Right cardiac atrium (tissue), 5 donors: ENCODE results near the gene EIPR1. TPM values are rescaled to one million over a fixed set of nuclear protein-coding genes. Genes with fewer than 3 reads are reported as not detected.
"Not testable (repeated sequence)": the region's sequence is repeated elsewhere in the genome, so short reads cannot be mapped to it uniquely, and the experiment has no call there.

Source experiments
- ATAC-seq, 2 donors: fragments of 200-7000 bp; cut with Tn5 transposase; one replicate each; pipeline versions ENCODE4 v1.8.0 to v1.9.1; 2020; ENCODE audit warnings: moderate library complexity in 2 of 2, mild to moderate bottlenecking in 1 of 2
- DNase-seq, 3 donors: peaks; one replicate each; pipeline ENCODE4 v3.0.0-alpha.2; 2020
- H3K27ac ChIP-seq: one replicate; pipeline ENCODE4 v1.5.1; 2013; ENCODE audit warnings: mild to moderate bottlenecking, low read length, control low read depth, moderate library complexity
- H3K27me3 ChIP-seq: one replicate; pipeline ENCODE4 v1.6.1; 2013; ENCODE audit not compliant: control insufficient read depth, insufficient read depth
- H3K4me1 ChIP-seq: one replicate; pipeline ENCODE4 v1.6.1; 2013; ENCODE audit warnings: low read length; ENCODE audit not compliant: control insufficient read depth, insufficient read depth
- H3K4me3 ChIP-seq: one replicate; pipeline ENCODE4 v1.5.1; 2013; ENCODE audit warnings: low read length, control low read depth
- H3K9me3 ChIP-seq: one replicate; pipeline ENCODE4 v1.6.1; 2013; ENCODE audit warnings: low read length; ENCODE audit not compliant: control insufficient read depth
- WGBS: extraction: QIAGEN DNeasy Blood & Tissue Kit; methylation state at CpG from one replicate; pipeline ENCODE4 v1.1.7; 2013; 5-methylcytosine and 5-hydroxymethylcytosine counted together
- intact Hi-C, 4 donors: fragments of 100-400 bp; cut with DNase I; formaldehyde crosslinking; loops; one replicate each; pipeline versions ENCODE4 v1.11.0 to v1.14.0; 2022 to 2023
- polyA plus RNA-seq: library from polyadenylated mRNA; stranded (reverse); fragments of 200-250 nt; gene quantifications from one replicate; pipeline ENCODE4 v1.2.3, GENCODE V29; 2013
- total RNA-seq, 4 donors: library from RNA; stranded (reverse); fragmentation: NEBNext Ultra II Directional; extraction: Animal tissue kit (Norgen Biotek cat#: 25700); gene quantifications; one replicate each; pipeline ENCODE4 v1.2.1, GENCODE V29; 2021
- donor health status: healthy with polysubstance abuse.
- donor health status: DM: no; HTN: yes; CAD: no.
- donor health status: DM: no; HTN: no; CAD: no.
- donor health status: DM: no; HTN: yes; CAD: no; lungs with severe emphysema.
- donor health status: DM: yes; HTN: yes; CAD: no.

The EIPR1 gene
- total and polyA plus RNA-seq, 5 donors: 8.4 to 12.2 (median 10.6) TPM

GRCh38 chr2:3357446-3357845 lies 20.2 kb downstream of the EIPR1 start:
- H3K9me3 ChIP-seq, ATAC-seq, H3K27ac ChIP-seq, DNase-seq, intact Hi-C loops, H3K27me3 ChIP-seq, H3K4me3 ChIP-seq, H3K4me1 ChIP-seq: not testable (repeated sequence)
- 86% methylated on average over 2 of the region's 2 CpGs for WGBS

- H3K4me3 ChIP-seq: no peak overlapping the region
- H3K9me3 ChIP-seq: no peaks in the 10 kb centered on the region
- intact Hi-C loops: no loop called here
- ATAC-seq: no peak
- 87% methylated on average over 2 of the region's 2 CpGs for WGBS
- no peaks in the 10 kb centered on the region for H3K4me1 ChIP-seq
- H3K27me3 ChIP-seq: no peaks in the 10 kb centered on the region
- no peak overlapping the region for H3K27ac ChIP-seq
- DNase-seq: no peak
Observed at GRCh38 chr2:3356799-3357198, 20.8 kb downstream of the EIPR1 start.

- Histone ChIP-seq H3K9me3 (no peaks in the 10 kb centered on the region), H3K4me3 (no peak overlapping the region), H3K4me1 (no peaks in the 10 kb centered on the region), H3K27me3 (no peaks in the 10 kb centered on the region), H3K27ac (no peak overlapping the region)
- ATAC-seq: peak in 1 of 2 donors; percentile 22
- 86% methylated on average over 8 of the region's 8 CpGs for WGBS
- no peak for DNase-seq
- intact Hi-C loops: no loop called here
Observed at GRCh38 chr2:3355951-3356569, 21.6 kb downstream of the EIPR1 start.

GRCh38 chr2:3354986-3355385 lies 22.6 kb downstream of the EIPR1 start:
- no peaks in the 10 kb centered on the region for H3K9me3 ChIP-seq
- 98% methylated on average over 3 of the region's 3 CpGs for WGBS
- intact Hi-C loops: no loop called here
- H3K4me1 ChIP-seq: no peaks in the 10 kb centered on the region
- DNase-seq (no peak), ATAC-seq (no peak)
- no peaks in the 10 kb centered on the region for H3K27me3 ChIP-seq
- H3K27ac ChIP-seq: no peak overlapping the region
- no peak overlapping the region for H3K4me3 ChIP-seq

- Histone ChIP-seq H3K4me3 (no peak overlapping the region), H3K27me3 (no peaks in the 10 kb centered on the region), H3K9me3 (no peaks in the 10 kb centered on the region), H3K4me1 (no peaks in the 10 kb centered on the region), H3K27ac (no peak overlapping the region)
- 59% methylated on average over 13 of the region's 13 CpGs for WGBS
- DNase-seq: peak in 1 of 3 donors; percentile 57
- intact Hi-C loops: no loop called here
- peak; percentile 43 to 50 for ATAC-seq
Observed at GRCh38 chr2:3349211-3349693, 28.4 kb downstream of the EIPR1 start.

GRCh38 chr2:3348767-3349166 lies 28.9 kb downstream of the EIPR1 start:
- 87% methylated on average over 12 of the region's 12 CpGs for WGBS
- Histone ChIP-seq H3K27ac (no peak overlapping the region), H3K4me1 (no peaks in the 10 kb centered on the region), H3K27me3 (no peaks in the 10 kb centered on the region), H3K9me3 (no peaks in the 10 kb centered on the region), H3K4me3 (no peak overlapping the region)
- intact Hi-C loops: no loop called here
- ATAC-seq (no peak), DNase-seq (no peak)

GRCh38 chr2:3345621-3346020 lies 32.0 kb downstream of the EIPR1 start:
- no peak overlapping the region for H3K4me3 ChIP-seq
- no peak overlapping the region for H3K27ac ChIP-seq
- intact Hi-C loops: no loop called here
- no peaks in the 10 kb centered on the region for H3K27me3 ChIP-seq
- no peak for DNase-seq
- no peak for ATAC-seq
- H3K4me1 ChIP-seq: no peaks in the 10 kb centered on the region
- no peaks in the 10 kb centered on the region for H3K9me3 ChIP-seq
- 91% methylated on average over 7 of the region's 7 CpGs for WGBS

- no peaks in the 10 kb centered on the region for H3K27me3 ChIP-seq
- intact Hi-C loops: no loop called here
Observed at GRCh38 chr2:3344897-3345296, 32.7 kb downstream of the EIPR1 start.

GRCh38 chr2:3343012-3343411 lies 34.6 kb downstream of the EIPR1 start:
- Histone ChIP-seq H3K4me1 (no peaks in the 10 kb centered on the region), H3K27me3 (no peaks in the 10 kb centered on the region), H3K4me3 (no peak overlapping the region), H3K9me3 (no peaks in the 10 kb centered on the region), H3K27ac (no peak overlapping the region)
- no peak for ATAC-seq
- 95% methylated on average over 11 of the region's 11 CpGs for WGBS
- intact Hi-C loops: no loop called here
- DNase-seq: no peak

More at GRCh38 chr2:3344897-3345296, 32.7 kb downstream of the EIPR1 start:
- Histone ChIP-seq H3K9me3 (no peaks in the 10 kb centered on the region), H3K27ac (no peak overlapping the region), H3K4me3 (no peak overlapping the region), H3K4me1 (no peaks in the 10 kb centered on the region)
- DNase-seq (no peak), ATAC-seq (peak in 1 of 2 donors; percentile 29)
- WGBS: 73% methylated on average over 6 of the region's 6 CpGs

GRCh38 chr2:3342324-3342723 lies 35.3 kb downstream of the EIPR1 start:
- H3K27ac ChIP-seq: no peak overlapping the region
- H3K27me3 ChIP-seq: no peaks in the 10 kb centered on the region
- no peaks in the 10 kb centered on the region for H3K9me3 ChIP-seq
- H3K4me1 ChIP-seq: no peaks in the 10 kb centered on the region
- 94% methylated on average over 9 of the region's 9 CpGs for WGBS
- ATAC-seq: no peak
- no peak for DNase-seq
- no peak overlapping the region for H3K4me3 ChIP-seq
- intact Hi-C loops: no loop called here

- DNase-seq: no peak
- no peak overlapping the region for H3K4me3 ChIP-seq
- peak in 1 of 2 donors; percentile 26 for ATAC-seq
- intact Hi-C loops: no loop called here
- WGBS: 95% methylated on average over 8 of the region's 8 CpGs
- no peaks in the 10 kb centered on the region for H3K27me3 ChIP-seq
- H3K27ac ChIP-seq: no peak overlapping the region
- no peaks in the 10 kb centered on the region for H3K4me1 ChIP-seq
- H3K9me3 ChIP-seq: no peaks in the 10 kb centered on the region
Observed at GRCh38 chr2:3341336-3341735, 36.3 kb downstream of the EIPR1 start.

- no peak for ATAC-seq
- intact Hi-C loops: no loop called here
- WGBS: 96% methylated on average over 10 of the region's 10 CpGs
- H3K4me1 ChIP-seq: no peaks in the 10 kb centered on the region
- H3K4me3 ChIP-seq: no peak overlapping the region
- H3K9me3 ChIP-seq: no peaks in the 10 kb centered on the region
- DNase-seq: no peak
- H3K27ac ChIP-seq: no peak overlapping the region
- H3K27me3 ChIP-seq: no peaks in the 10 kb centered on the region
Observed at GRCh38 chr2:3340144-3340543, 37.5 kb downstream of the EIPR1 start.
